Prostate gland (tissue), 2 donors: ENCODE results near the gene PKNOX2.

Experiments
- CTCF ChIP-seq, 4 experiments: fragments of 200-600 bp in 2 of 4; fragments of 450-650 bp in 2 of 4; sonication (generic) in 2 of 4; IDR thresholded peaks; 1 replicate in 3 of 4; 2 replicates in 1 of 4; pipeline ENCODE4 v1.5.1; 2016 to 2019; ENCODE audit warnings: antibody characterized with exemption in 4 of 4, mild to moderate bottlenecking in 2 of 4, moderate library complexity in 2 of 4
- POLR2A ChIP-seq: fragments of 450-650 bp; IDR thresholded peaks from one replicate; pipeline ENCODE4 v1.6.1; 2016; ENCODE audit warnings: antibody characterized with exemption, mild to moderate bottlenecking
- POLR2AphosphoS5 ChIP-seq: sonication (generic); formaldehyde crosslinking; IDR thresholded peaks from one replicate; pipeline ENCODE4 v1.6.1; 2017; ENCODE audit warnings: antibody characterized with exemption

GRCh38 chr11:125331357-125332035, 166.9 kb downstream of the PKNOX2 start:
- no peak for TF ChIP-seq CTCF (IDR thresholded peaks at IDR 0.05)
- TF ChIP-seq POLR2AphosphoS5 = no peak
- no peak for TF ChIP-seq POLR2A
